ENCODE data around the gene CBS. TPM values are rescaled to one million over a fixed set of nuclear protein-coding genes. Genes with fewer than 3 reads are reported as not detected.

Gene CBS
- total RNA-seq, 1 experiment from 2014 or later: 102 TPM

DNA sequence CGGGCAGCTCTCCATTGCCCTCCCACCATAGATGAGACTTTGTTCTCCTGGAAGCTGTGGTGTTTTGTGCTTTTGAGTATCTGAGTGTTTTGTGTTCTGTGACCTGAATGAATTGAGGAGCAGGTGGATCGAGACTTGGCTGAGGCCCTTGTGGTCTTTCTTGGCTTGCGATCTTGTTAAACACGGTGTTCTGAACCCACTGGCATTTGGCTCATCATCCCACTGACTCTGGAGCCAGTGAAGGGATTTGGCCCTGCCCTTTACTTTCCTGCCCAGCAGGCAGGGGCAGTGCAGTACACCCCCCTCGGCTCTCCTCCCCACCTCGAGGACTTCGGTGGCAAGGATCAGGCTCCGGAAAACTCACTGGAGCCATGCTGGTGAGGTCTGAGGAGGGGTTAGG is 70.7 kb downstream of the CBS start:
- no peak for DNase-seq
- H3K27ac ChIP-seq: no peak overlapping the region
- ChIA-PET CTCF (no interaction called here), POLR2A (ENCODE audit: unreplicated experiment) (no interaction called here)
- intact Hi-C loops (cut with micrococcal nuclease; ENCODE audit: unreplicated experiment): no loop called here
- H3K79me2 ChIP-seq (ENCODE audit: low read depth): no peaks in the 10 kb centered on the region
- H3K27me3 ChIP-seq (ENCODE audit: insufficient read depth, low read depth): no peaks in the 10 kb centered on the region
- no peak overlapping the region for H3K4me2 ChIP-seq
- no peaks in the 10 kb centered on the region for H3K9me2 ChIP-seq (ENCODE audit: insufficient read depth)
- H3F3A ChIP-seq (ENCODE audit: insufficient read depth, low read depth): no peaks in the 10 kb centered on the region
- no TSS peak for BruUV-seq (replicated peaks)
- H3K4me3 ChIP-seq: no peak overlapping the region
- no peak for TF ChIP-seq EZH2 (IDR thresholded peaks at IDR 0.05; ENCODE audit: low read depth)
- TF ChIP-seq, protein P1, sequence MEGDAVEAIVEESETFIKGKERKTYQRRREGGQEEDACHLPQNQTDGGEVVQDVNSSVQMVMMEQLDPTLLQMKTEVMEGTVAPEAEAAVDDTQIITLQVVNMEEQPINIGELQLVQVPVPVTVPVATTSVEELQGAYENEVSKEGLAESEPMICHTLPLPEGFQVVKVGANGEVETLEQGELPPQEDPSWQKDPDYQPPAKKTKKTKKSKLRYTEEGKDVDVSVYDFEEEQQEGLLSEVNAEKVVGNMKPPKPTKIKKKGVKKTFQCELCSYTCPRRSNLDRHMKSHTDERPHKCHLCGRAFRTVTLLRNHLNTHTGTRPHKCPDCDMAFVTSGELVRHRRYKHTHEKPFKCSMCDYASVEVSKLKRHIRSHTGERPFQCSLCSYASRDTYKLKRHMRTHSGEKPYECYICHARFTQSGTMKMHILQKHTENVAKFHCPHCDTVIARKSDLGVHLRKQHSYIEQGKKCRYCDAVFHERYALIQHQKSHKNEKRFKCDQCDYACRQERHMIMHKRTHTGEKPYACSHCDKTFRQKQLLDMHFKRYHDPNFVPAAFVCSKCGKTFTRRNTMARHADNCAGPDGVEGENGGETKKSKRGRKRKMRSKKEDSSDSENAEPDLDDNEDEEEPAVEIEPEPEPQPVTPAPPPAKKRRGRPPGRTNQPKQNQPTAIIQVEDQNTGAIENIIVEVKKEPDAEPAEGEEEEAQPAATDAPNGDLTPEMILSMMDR (conservative IDR thresholded peaks at IDR 0.05): no peak
- H3K9me3 ChIP-seq (ENCODE audit: insufficient read depth, low read depth): peaks cover 5% of the 10 kb centered on the region; the same call in 1 of the 2 replicates
- H4K20me1 ChIP-seq (ENCODE audit: insufficient read depth): no peaks in the 10 kb centered on the region
- H3K4me1 ChIP-seq (replicated peaks; ENCODE audit: insufficient read depth): no peaks in the 10 kb centered on the region
- no peaks in the 10 kb centered on the region for H3K36me3 ChIP-seq (ENCODE audit: low read depth)
- no peak overlapping the region for H2AFZ ChIP-seq

Other genes starting within 250 kb of the CBS start
- gene WDR4, start 196.3 kb downstream of the CBS start, total RNA-seq (2021): 17.6 and 18.7 TPM in 2 replicates
- gene NDUFV3, start 182.5 kb downstream of the CBS start, total RNA-seq (2021): 19.4 and 20.7 TPM in 2 replicates
- not detected in 2 replicates for gene ERVH48-1, start 150.2 kb downstream of the CBS start, total RNA-seq (2021)
- 8.9 and 17.1 TPM in 2 replicates for gene PKNOX1, start 101.3 kb downstream of the CBS start, total RNA-seq (2021)
- 33.5 and 48.8 TPM in 2 replicates for gene U2AF1, start 31.7 kb upstream of the CBS start, total RNA-seq (2021)
- gene CRYAA, start 93.2 kb upstream of the CBS start, total RNA-seq (2021): not detected in 2 replicates

All from PC-9 (cell line).